SK-N-SH treated with all-trans-retinoic acid at 6 μM for 48 hours (cell line): ENCODE data around the gene TNIK.

ENCODE experiments used
- ATAC-seq: fragments of 200-7000 bp; cut with Tn5 transposase; 3 replicates; pipeline ENCODE4 v1.9.1; 2020; ENCODE audit warnings: mild to moderate bottlenecking, moderate library complexity
- ARNTL ChIP-seq: fragments of 450-650 bp; formaldehyde crosslinking; IDR thresholded peaks from 2 replicates; pipeline ENCODE4 v1.5.0; 2020; ENCODE audit warnings: low read depth, mild to moderate bottlenecking, moderate library complexity, borderline replicate concordance
- BACH2 ChIP-seq: fragments of 250-450 bp; sonication (Bioruptor Pico); IDR thresholded peaks from 2 replicates; pipeline ENCODE4 v1.9.0; 2021; ENCODE audit warnings: mild to moderate bottlenecking, borderline replicate concordance
- CREB5 ChIP-seq: fragments of 250-450 bp; sonication (Bioruptor Pico); IDR thresholded peaks from 2 replicates; pipeline ENCODE4 v1.5.1; 2020; ENCODE audit warnings: low read depth, mild to moderate bottlenecking, moderate library complexity
- CSRNP3 ChIP-seq: fragments of 250-450 bp; sonication (Bioruptor Pico); IDR thresholded peaks from 2 replicates; pipeline ENCODE4 v1.5.1; 2021; ENCODE audit warnings: mild to moderate bottlenecking, moderate library complexity
- ESRRG ChIP-seq: fragments of 250-450 bp; sonication (Bioruptor Pico); IDR thresholded peaks from 2 replicates; pipeline ENCODE4 v1.6.1; 2021; ENCODE audit warnings: mild to moderate bottlenecking
- GLIS3 ChIP-seq: fragments of 250-450 bp; sonication (Bioruptor Pico); IDR thresholded peaks from 2 replicates; pipeline ENCODE4 v1.5.0; 2020; ENCODE audit warnings: mild to moderate bottlenecking, moderate library complexity
- OSR1 ChIP-seq: fragments of 250-450 bp; sonication (Bioruptor Pico); IDR thresholded peaks from 2 replicates; pipeline ENCODE4 v1.8.0; 2022; ENCODE audit warnings: moderate library complexity, mild to moderate bottlenecking, inconsistent platforms
- PATZ1 ChIP-seq: fragments of 250-450 bp; sonication (Bioruptor Pico); IDR thresholded peaks from 2 replicates; pipeline ENCODE4 v1.8.0; 2020; ENCODE audit warnings: mild to moderate bottlenecking, moderate library complexity, borderline replicate concordance
- RARB ChIP-seq: fragments of 250-450 bp; sonication (Bioruptor Pico); IDR thresholded peaks from 2 replicates; pipeline ENCODE4 v1.8.0; 2021; ENCODE audit warnings: mild to moderate bottlenecking, moderate library complexity
- SNAI2 ChIP-seq: fragments of 250-450 bp; sonication (Bioruptor Pico); IDR thresholded peaks from 2 replicates; pipeline ENCODE4 v1.5.0; 2020; ENCODE audit warnings: mild to moderate bottlenecking, moderate library complexity
- TCF4 ChIP-seq: fragments of 250-450 bp; sonication (Bioruptor Pico); IDR thresholded peaks from 2 replicates; pipeline ENCODE4 v1.8.0; 2021; ENCODE audit warnings: mild to moderate bottlenecking, moderate library complexity, borderline replicate concordance
- TOX ChIP-seq: fragments of 250-450 bp; sonication (Bioruptor Pico); IDR thresholded peaks from 2 replicates; pipeline ENCODE4 v1.8.0; 2021; ENCODE audit warnings: mild to moderate bottlenecking, moderate library complexity, borderline replicate concordance
- TSHZ2 ChIP-seq: fragments of 250-450 bp; sonication (Bioruptor Pico); IDR thresholded peaks from 2 replicates; pipeline ENCODE4 v1.5.0; 2020; ENCODE audit warnings: mild to moderate bottlenecking, moderate library complexity
- ZC3H10 ChIP-seq: fragments of 250-450 bp; sonication (Bioruptor Pico); IDR thresholded peaks from 2 replicates; pipeline ENCODE4 v1.5.1; 2021; ENCODE audit warnings: mild to moderate bottlenecking, moderate library complexity
- ZFP3 ChIP-seq: fragments of 250-450 bp; sonication (Bioruptor Pico); IDR thresholded peaks from 2 replicates; pipeline ENCODE4 v1.5.0; 2020; ENCODE audit warnings: mild to moderate bottlenecking, moderate library complexity
- ZFP30 ChIP-seq: fragments of 450-650 bp; formaldehyde crosslinking; IDR thresholded peaks from 2 replicates; pipeline ENCODE4 v1.5.0; 2022; ENCODE audit warnings: mild to moderate bottlenecking, moderate library complexity
- ZNF8 ChIP-seq: fragments of 450-650 bp; formaldehyde crosslinking; IDR thresholded peaks from 2 replicates; pipeline ENCODE4 v1.5.0; 2020; ENCODE audit warnings: mild to moderate bottlenecking, moderate library complexity

TNIK gene

GRCh38 chr3:171505822-171506333, 45.7 kb upstream of the TNIK start:
- TF ChIP-seq ESRRG (CRISPR knock-in tag) (no peak), ZFP3 (CRISPR knock-in tag) (no peak)
- ATAC-seq: no peak

GRCh38 chr3:171504376-171504775, 44.2 kb upstream of the TNIK start:
- ATAC-seq: no peak
- TF ChIP-seq ZFP3 (CRISPR knock-in tag) (no peak), ZC3H10 (no peak), ESRRG (CRISPR knock-in tag) (no peak), BACH2 (no peak), SNAI2 (CRISPR knock-in tag) (no peak), ZFP30 (CRISPR knock-in tag) (no peak)

- no peak for ATAC-seq
- TF ChIP-seq ZFP3 (CRISPR knock-in tag): no peak
- no peak for TF ChIP-seq PATZ1 (CRISPR knock-in tag)
- TF ChIP-seq TCF4 (CRISPR knock-in tag): no peak
- no peak for TF ChIP-seq CREB5 (CRISPR knock-in tag)
- no peak for TF ChIP-seq GLIS3 (CRISPR knock-in tag)
- TF ChIP-seq SNAI2 (CRISPR knock-in tag): no peak
- no peak for TF ChIP-seq BACH2
- no peak for TF ChIP-seq TOX (CRISPR knock-in tag)
Measured at GRCh38 chr3:171503817-171504216, 43.6 kb upstream of the TNIK start.

- no peak for ATAC-seq
- TF ChIP-seq ZC3H10 (no peak), ARNTL (CRISPR knock-in tag) (no peak), ZFP3 (CRISPR knock-in tag) (no peak), ESRRG (CRISPR knock-in tag) (no peak), RARB (CRISPR knock-in tag) (no peak), ZFP30 (CRISPR knock-in tag) (no peak), GLIS3 (CRISPR knock-in tag) (no peak), ZNF8 (CRISPR knock-in tag) (no peak), TCF4 (CRISPR knock-in tag) (no peak), OSR1 (CRISPR knock-in tag) (no peak), CREB5 (CRISPR knock-in tag) (no peak), CSRNP3 (no peak), TSHZ2 (no peak), SNAI2 (CRISPR knock-in tag) (no peak), PATZ1 (CRISPR knock-in tag) (no peak)
Measured at GRCh38 chr3:171498921-171499320, 38.7 kb upstream of the TNIK start.
